Measurements from ENCODE around the gene ENDOD1. TPM values are rescaled to one million over a fixed set of nuclear protein-coding genes. Genes with fewer than 3 reads are reported as not detected.
"Not testable (repeated sequence)": the region's sequence is repeated elsewhere in the genome, so short reads cannot be mapped to it uniquely, and the experiment has no call there.

Gene ENDOD1
- total RNA-seq, 1 donor from 2014 or later = 29.8 TPM

DNA sequence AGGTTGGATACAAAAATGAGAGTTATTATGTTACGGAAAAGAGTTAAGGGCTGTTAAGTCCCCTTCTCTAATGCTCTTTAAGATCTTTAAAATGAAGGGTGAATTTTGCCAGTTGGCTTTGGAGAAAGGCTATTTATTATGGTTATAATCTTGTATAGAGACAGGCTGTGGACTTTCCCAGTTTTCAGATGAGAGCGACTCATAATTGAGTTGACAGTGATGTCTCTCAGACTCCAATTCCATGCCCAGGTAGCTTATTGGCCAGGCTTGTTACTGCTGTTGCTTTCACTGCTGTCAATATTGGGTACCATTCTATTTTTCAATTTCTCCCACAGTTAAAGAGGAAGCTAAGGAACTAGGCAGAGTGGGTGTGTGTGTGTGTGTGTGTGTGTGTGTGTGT lies 13.1 kb downstream of the ENDOD1 start:
- no peak for DNase-seq (ENCODE audit: extremely low read depth, low read depth, low spot score)

DNA sequence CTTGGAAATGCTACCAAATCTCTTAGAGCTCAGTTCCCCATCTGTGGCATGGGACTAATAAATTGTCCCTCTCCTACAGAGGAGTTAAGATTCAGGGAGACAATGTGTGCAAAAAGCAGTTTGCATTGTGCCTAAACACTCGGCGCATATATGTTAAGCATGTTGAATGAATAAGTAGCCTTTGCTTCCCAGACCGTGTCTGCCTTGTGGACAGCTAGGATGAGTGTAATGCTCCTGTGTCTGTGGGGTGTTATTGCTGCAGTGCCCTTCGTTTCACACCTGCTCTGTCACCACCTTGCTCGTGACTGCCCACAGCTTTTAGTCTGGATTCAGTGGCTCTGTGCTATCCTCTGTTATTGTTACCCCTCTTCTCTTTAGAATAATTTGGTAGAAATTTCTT lies 14.1 kb downstream of the ENDOD1 start:
- DNase-seq (ENCODE audit: extremely low read depth, low read depth, low spot score) = no peak

DNA sequence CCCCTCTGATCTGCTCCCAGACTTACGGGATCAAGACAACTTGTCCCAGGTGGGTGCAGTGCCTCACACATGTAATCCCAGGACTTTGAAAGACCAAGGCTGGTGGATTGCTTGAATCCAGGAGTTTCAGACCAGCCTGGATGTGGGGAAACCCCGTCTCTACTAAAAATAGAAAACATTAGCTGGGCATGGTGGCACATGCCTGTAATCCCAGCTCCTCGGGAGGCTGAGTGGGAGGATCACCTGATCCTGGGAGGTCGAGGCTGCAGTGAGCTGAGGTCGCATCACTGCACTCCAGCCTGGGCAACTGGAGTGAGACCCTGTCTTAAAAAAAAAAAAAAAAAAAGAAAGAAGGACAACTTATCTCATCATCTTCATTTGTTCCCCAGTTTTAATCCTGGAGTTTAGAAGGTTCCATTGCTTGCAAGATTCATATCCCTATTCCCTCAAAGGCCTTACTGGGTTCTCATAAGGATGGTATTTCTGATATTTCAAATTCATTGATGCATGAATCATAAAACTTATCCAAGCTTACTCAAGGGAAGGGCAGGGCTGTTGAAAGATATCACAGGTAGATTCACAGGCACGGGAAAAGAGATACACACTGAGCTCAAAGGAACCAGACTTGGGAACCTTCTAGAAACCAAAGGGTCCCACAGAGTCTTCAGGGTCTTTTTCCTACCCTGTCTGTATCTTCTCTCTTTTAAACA lies 14.6 kb downstream of the ENDOD1 start:
- DNase-seq (ENCODE audit: extremely low read depth, low read depth, low spot score) = no peak

DNA sequence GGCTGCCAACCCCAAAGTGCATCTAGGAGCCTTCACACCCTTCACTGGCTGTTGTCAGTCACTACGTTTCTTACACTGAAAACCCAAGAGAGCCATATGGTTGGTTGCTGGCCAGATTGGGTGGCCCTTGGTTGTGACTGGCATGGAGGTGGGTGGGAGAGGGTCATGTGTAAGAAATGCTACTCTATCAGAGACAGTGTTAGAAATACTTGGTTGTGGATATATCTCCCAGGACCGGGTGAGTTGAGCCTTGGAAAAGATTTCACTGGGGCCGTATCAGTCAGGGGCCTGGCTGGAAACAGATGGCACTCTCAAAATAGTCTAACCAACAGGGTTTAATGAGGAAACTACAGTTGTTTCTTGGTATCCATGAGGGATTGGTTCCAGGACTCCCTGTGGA lies 15.2 kb downstream of the ENDOD1 start:
- DNase-seq (ENCODE audit: extremely low read depth, low read depth, low spot score) = no peak

DNA sequence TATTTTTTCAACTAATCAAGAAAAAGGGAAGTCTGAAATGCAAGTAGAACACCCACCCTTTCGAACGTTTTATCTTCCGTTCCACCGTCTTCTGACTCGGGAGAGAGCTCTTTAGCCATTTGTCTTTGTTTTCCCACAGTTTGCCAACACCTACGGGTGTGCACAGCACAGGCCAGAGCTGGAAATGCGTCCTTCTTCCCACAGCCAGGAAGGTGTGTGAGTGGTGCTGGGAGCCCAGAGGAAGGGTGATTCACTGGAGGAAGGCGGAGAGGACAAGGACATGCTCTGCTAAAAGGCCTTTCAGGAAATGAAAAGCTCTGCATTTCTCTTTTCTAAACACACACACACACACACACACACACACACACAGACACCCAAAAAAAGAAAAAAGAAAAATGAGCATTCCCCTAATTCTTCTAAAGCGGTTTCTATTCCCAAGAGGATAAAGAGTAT lies 18.5 kb downstream of the ENDOD1 start:
- DNase-seq (ENCODE audit: extremely low read depth, low read depth, low spot score) = peak; percentile 61

DNA sequence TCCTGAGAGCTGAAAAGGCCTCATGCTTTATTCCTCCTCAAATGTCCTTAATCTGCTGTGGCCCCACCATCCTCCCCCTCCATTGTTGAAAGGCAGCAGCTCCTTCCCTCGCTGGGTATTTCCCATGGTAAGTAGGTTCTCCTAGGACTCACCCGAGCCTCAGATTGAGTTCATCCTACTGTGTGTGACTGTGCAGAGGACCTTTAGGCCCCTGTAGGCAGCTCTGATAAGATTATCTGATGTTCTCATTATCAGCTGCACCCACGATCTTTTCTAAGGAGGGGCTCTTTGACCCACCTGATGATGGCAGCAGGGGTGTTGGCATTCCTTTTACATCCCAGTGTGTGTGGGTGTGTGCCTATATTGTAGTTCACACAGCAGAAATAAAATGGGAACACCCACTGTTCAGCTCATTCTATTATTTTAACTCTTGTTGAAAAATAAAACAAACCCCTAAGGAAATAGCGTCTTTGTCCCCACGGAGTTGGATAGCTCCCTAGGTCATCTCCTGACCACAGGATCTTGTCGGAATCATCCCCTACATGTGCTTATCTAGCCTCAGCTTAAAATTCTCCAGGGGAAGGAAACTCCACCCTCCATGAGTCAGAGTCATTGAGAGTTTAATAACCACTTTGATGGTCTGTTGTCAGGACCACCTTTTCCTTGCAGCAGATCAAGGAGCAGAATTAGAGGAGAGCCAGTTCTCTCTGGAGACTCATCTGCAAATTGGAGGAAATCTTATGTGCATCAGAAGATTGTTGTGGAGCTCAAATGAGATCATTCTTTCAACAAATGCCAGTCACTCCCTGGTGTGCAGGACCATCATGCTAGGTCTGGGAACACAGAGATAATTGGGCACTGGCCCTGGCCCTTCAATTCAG lies 19.3 kb downstream of the ENDOD1 start:
- no peak for DNase-seq (ENCODE audit: extremely low read depth, low read depth, low spot score)

DNA sequence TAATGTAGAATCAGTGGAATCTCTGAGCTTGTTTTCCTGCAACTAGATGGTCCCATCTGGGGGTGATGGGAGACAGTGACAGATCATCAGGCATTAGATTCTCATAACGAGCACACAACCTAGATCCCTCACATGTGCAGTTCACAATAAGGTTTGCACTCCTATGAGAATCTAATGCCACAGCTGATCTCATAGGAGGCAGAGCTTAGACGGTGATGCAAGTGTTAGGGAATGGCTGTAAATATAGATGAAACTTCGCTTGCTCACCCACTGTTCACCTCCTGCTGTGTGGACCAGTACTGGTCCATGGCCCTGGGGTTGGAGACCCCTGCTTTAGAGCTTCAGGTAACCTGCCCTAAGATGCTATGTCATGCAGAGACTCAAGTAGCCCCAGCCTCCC lies 21.8 kb downstream of the ENDOD1 start:
- not testable (repeated sequence) for DNase-seq (ENCODE audit: extremely low read depth, low read depth, low spot score)

DNA sequence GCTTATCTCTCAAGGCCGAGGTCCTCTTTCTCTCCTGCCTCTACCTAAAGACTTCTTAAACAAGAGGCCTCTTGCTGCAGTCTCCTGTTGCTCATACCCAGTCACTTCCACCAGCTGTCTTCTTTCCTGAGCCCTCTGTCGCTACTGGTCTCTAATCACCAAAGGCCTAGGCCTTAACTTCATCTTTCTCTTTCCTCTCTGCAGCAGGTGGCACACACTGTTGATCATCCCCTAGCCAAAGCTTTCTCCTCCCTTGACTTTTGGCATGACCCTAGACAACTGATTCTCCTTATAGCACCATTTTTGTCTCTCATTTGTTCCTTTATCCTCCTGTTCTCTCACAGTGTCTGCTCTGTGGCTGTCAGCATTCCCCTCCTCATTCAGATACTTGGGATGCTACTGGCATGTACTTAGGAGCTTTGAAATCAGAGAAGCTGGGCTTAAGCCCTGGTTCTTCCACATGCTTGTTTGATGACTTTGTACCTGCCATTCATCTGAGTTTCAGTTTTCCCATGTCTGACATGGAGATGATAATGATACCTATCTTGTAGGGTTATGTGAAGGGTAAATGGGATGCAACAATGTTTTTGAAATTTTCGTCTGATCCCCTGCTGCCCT lies 22.4 kb downstream of the ENDOD1 start:
- no peak for DNase-seq (ENCODE audit: extremely low read depth, low read depth, low spot score)

DNA sequence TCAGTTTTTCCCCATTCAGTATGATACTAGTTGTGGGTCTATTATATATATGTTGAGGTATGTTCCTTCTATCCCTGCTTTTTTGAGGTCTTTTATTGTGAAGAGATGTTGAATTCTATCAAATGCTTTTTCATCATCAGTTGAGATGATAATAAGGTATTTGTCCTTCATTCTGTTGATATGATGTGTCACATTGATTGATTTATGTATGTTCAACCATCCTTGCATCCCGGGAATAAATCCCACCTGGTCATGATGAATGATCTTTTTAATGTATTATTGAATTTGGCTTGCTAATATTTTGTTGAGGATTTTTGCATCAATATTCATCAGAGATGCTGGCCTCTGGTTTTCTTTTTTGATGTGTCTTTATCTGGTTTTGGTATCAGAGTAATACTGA lies 26.0 kb downstream of the ENDOD1 start:
- DNase-seq (ENCODE audit: extremely low read depth, low read depth, low spot score) = no peak

DNA sequence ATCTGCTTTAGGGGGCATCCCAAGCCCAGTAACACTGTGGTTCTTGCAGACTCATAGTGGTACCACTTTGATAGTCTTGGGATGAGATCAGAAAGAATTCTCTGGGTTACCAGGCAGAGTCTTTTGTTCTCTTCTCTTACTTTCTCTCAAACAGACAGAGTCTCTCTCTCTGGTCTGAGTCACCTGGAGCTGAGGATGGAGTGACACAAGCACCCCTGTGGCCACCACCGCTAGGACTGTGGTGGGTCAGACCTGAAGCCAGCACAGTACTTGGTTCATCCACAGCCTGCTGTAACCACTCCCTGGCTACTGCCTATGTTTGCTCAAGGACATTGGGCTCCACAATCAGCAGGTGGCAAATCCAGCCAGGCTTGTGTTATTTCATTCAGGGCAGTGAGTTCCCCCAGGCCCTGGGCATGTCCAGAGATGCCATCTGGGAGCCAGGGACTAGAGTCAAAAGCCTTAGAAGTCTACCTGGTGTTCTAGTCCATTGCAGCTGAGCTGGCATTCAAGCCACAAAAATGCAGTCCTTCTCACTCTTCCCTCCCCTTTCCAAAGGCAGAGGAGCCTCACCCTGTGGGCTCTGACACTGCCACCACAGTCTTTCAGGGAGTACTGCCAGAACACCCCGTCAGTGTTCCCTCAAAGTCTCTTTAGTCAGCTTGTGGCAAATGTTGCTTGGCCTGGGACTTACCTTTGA lies 29.9 kb downstream of the ENDOD1 start:
- no peak for DNase-seq (ENCODE audit: extremely low read depth, low read depth, low spot score)

DNA sequence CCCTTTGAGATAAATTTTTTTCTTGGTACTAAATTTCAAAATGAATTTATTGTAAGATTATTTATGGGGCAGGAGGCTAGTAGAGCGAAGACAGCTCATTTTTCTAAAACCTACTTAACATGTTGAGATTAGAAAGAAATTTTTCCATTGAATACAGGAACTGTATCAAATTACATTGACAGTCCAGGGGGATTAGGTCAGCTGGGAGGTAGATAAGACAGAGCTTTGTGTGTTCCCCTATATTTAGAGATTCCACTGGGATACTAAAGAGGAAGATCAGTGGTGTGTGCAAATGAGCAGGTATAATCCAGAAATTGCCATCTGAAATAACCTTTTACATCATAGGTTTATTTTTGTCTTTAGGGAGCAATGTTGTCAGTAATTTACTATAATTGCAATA lies 32.1 kb downstream of the ENDOD1 start:
- DNase-seq (ENCODE audit: extremely low read depth, low read depth, low spot score) = no peak

DNA sequence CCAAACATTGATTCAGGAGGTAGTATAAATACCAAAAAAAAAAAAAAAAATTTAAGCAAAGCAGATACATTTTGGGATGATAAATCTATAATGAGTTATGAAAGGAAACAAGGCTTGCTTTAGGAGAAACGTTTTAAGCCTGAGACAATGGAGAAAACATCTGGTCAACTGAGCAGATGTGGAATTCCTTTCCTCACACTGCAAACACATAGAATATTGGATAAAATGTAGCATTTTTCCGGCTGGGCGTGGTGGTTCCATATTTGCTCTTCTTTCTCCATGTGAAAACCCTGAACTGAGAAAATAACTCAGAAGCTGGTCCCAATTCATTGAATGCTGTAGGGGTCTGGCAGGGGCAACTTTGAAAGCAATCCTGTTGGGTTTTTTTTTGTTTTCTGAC lies 33.9 kb downstream of the ENDOD1 start:
- no peak for DNase-seq (ENCODE audit: extremely low read depth, low read depth, low spot score)

DNA sequence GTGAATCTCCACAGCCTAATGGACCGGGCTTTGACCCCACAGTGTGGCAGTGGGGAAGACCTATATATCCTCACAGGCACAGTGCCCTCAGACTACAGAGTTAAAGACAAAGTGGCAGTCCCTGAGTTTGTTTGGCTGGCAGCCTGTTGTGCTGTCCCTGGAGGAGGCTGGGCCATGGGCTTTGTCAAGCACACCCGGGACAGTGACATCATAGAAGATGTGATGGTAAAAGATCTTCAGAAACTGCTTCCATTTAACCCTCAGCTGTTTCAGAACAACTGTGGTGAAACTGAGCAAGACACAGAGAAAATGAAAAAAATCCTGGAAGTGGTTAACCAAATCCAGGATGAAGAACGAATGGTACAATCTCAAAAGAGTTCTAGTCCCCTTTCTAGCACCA lies 39.0 kb downstream of the ENDOD1 start:
- no peak for DNase-seq (ENCODE audit: extremely low read depth, low read depth, low spot score)

DNA sequence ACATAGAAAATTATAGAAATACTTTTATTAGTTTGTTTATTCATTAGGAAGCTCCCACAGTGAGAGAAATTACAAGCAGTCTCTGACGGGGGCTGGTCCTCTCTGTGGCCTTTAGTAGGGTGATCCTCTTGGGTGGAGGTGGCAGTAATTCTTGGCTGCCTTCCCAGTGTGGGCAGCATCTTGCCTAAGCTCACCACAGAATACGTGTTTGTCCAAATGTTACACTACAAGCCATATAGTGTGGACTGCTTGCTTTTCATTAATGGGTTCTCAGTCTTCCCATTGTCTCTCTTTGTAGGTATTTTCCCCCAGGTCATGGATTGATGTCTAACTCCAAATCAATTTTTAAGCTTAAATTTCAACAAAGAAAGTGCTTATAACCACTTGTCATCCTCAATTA lies 43.3 kb downstream of the ENDOD1 start:
- DNase-seq (ENCODE audit: extremely low read depth, low read depth, low spot score) = no peak

DNA sequence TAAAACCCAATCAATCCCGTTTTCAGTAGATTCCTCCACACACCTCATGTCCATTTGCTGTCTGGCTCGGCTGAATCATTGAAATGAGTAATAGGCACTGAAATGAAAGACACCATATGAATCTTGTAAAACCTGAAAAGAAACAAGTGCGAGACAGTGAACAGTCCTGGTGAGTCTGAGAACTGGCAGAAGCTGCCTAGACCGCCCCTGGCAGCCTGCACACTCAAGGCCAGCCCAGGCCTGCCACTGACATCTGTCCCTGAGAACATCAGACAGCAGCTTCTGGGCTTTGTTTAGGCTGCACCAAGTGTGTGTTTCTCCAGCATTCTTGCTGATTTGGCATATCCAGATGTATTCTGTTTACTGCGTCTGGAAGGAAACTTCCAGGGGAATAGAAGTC lies 44.8 kb downstream of the ENDOD1 start:
- no peak for DNase-seq (ENCODE audit: extremely low read depth, low read depth, low spot score)

DNA sequence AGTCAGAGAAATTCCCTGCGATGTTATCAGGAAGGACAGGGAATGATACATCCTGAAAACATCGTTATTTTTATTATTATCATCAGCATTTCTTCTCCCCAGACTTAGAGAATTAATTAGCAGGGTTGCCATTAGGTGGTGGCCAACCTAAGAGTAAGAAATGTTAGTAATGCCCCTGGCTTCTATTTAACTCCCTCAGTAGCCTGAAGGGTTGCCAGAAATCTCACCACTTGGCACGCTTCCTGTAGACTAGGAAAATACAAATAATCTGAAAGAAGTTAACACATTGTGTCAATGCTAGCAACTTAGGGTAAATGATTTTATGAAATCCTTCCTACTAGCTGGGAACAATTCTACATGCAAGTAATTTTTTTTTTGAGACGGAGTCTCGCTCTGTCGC lies 45.5 kb downstream of the ENDOD1 start:
- DNase-seq (ENCODE audit: extremely low read depth, low read depth, low spot score) = no peak

DNA sequence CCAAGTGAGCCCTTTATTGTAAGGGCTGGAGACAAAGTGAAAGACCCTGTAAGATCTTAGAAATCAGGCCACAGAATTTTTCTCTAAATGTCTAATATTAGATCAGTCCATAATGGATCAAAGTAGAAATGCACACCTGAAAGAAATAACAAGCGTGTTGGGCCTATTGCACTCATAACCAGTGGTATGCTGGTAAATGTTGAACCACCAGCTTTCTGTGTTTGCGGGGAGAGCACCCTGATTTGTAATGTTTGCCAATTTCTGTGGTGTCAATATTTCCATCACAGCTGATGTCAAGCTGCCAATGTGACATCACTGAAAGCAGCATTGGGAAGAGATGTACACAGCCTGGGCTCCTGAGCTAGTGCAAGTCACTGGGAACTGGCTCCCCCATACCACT lies 46.2 kb downstream of the ENDOD1 start:
- no peak for DNase-seq (ENCODE audit: extremely low read depth, low read depth, low spot score)

DNA sequence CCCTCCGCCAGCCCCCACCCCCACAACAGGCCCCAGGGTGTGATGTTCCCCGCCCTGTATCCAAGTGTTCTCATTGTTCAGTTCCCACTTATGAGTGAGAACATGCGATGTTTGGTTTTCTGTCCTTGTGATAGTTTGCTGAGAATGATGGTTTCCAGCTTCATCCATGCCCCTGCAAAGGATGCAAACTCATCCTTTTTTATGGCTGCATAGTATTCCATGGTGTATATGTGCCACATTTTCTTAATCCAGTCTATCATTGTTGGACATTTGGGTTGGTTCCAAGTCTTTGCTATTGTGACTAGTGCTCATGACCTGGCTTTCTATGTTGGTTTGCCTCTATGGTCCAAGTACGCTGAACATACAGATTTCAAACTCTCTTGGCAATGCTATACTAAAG lies 47.1 kb downstream of the ENDOD1 start:
- not testable (repeated sequence) for DNase-seq (ENCODE audit: extremely low read depth, low read depth, low spot score)

DNA sequence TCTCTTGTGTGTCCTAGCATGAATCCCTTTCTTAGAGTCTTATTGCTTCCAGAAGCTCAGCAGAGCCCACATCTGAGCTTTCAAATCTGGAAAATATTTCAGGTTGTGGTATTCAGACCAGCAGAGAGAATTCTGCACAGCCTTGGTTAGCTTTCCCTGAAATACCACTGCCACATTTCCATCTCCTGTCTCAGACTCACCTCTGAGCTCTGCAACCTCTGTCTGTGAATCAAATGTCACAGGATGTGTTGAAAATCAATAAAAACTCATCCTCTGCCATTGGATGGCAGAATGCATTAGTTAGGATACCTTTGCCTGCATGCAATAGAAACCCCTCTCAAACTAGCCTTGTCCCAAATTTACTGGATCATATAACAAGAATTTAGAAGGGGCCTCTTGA lies 47.7 kb downstream of the ENDOD1 start:
- DNase-seq (ENCODE audit: extremely low read depth, low read depth, low spot score) = no peak

DNA sequence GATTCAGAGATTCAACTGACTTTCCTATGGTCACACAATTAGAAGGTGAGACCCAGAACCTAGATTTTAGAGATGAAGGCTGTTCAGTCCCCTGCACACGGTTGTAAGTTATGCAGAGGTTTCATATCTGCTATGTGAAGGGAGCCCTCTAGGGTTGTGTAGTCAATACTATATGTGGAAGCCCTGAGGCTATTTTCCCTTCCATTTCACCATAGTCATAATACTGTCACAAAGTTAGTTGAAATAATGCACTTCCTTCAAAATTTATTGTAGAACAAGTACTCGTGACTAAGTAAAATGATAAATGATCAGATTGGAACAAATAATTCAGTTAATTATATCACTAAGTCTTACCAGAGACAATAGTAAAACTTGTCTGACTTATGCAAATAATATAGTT lies 48.8 kb downstream of the ENDOD1 start:
- no peak for DNase-seq (ENCODE audit: extremely low read depth, low read depth, low spot score)

DNA sequence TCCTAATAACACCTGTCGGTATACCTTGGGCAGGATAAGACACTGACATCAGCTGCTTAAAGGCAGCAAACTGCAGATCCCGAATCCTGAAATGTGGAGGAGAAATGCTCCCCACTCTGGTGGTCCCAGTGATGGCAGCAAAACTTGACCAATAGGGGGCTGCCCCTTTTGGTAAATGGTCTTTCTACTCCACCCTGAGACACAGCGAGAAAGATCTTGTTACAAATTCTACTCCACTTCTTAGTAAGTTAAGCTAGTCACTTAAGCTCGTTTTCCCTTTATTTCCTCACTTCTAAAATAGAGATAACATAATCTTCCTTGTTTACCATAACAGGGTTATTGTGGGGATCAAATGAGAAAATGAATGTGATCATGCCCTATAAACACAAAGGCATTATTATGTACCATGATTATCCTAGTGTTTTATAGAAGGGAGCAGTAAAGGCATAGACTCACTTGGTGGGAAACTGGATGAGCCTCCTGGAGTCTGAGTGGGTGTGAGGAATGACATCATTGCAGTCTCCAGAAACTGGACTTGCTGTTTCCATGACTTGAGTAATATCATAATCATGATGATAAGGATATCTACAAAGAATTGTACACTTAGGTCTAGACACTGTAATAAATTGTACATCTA lies 50.9 kb downstream of the ENDOD1 start:
- no peak for DNase-seq (ENCODE audit: extremely low read depth, low read depth, low spot score)
